NCI-H748 (cell line): ENCODE measurements around the gene ZC3H10.

Experiments used
- DNase-seq: peaks from one replicate; lab custom pipeline; 2025; ENCODE audit not compliant: unreplicated experiment; lab: John Stamatoyannopoulos, UW

ZC3H10 gene

DNA sequence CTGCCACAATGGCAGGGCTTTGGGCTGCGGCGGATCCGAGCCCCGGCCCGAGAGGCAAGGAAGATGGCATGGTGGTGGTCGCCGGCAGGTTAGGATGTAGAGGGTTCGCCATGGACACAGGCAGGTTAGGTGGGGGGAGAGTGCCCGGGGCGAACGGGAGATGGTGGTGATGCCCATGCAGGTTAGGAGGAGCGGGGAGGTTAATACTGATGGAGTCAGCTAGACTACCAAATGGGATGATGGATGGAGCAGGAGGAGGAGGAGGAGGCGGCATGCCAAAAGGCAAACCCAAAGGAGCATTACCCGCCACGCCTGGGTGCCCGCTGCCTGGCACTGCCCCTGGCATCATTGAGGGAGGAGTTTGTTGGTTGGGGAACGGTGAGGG is 46.3 kb downstream of the ZC3H10 start:
- no peak for DNase-seq

- no peak for DNase-seq
Measured at GRCh38 chr12:56165369-56165768, 47.3 kb downstream of the ZC3H10 start.

DNA sequence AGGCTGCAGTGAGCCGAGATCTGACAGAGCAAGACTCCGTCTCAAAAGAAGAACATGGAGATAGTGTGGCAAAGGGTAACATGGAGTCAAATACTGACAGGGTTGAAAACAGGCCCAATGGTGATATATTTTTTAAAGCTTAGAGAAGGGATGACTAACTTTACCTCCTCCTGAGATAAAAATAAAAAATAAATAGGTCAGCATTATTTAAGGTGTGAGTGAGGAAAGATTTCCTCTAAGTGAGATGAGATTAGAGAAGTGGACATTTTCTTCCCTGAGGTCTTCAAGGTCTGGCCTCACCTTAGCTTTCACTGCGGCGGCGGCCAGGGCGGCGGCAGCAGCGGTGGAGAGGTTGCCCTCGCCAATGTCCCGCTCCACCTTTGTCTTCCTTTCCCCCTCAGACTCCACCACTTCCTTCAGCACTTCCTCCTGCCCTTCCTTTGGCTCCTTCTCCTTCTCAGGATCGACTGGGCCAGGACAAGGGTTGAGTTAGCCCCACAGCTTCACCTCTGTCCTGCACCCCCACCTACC is 51.2 kb downstream of the ZC3H10 start:
- DNase-seq = no peak

DNA sequence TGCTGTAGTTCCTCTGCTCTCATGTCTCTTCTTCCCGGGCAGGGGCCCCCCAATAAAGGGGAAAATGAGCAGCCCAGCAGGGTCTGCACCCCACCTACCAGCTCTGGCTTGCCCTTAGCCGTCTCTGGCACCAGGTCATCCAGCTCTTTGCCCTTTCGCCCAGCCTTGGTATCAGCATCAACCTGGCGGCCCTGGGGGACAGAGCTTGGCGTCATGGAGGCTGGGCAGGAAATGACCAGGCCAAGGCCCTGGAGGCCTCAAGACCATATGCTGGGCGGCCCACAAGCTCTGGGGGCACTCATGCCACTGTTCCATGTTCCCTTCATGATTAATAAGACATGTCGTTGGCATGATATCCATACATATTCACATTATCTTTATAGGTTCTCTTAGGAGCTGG is 54.8 kb downstream of the ZC3H10 start:
- no peak for DNase-seq
